ENCODE data around the gene PADI3.

PADI3 gene

DNA sequence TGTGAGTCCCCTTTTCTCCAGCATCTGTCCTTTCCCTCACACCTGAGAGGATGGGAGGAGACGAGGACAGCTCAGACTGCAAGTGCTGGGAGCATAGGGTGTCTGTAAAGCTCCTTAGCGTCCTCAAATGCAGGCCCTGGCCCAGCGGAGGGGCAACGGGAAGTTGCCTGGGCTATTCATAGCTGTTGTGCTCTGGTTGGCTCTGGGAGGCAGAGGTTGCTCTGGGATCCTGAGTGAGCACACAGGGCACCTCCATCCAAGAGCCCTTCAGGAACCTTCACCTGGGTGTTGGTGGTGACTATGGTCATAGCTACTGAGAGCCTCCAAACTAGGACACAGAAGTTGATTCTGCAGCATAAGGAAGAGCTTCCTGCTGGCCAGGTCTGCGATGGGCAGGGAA lies 41.4 kb upstream of the PADI3 start:
- H3K4me3 ChIP-seq (ENCODE audit: low read depth in 1 of 2, low read length in 2 of 2) = no peak overlapping the region
- no peak overlapping the region for H3K9ac ChIP-seq (ENCODE audit: low read depth in 1 of 2, low read length in 2 of 2)
- no peak overlapping the region for H3K27ac ChIP-seq (ENCODE audit: low read depth, low read length)
- H3K4me1 ChIP-seq (ENCODE audit: control insufficient read depth in 1 of 2, insufficient read depth in 2 of 2, low read length in 2 of 2) = peaks cover 0 to 2% of the 10 kb centered on the region in 2 donors
- H3K27me3 ChIP-seq (ENCODE audit: control insufficient read depth in 1 of 2, insufficient read depth in 2 of 2, low read length in 2 of 2) = peaks cover 3 to 7% of the 10 kb centered on the region in 2 donors
- H3K36me3 ChIP-seq (ENCODE audit: control insufficient read depth in 1 of 2, insufficient read depth in 2 of 2, low read length in 2 of 2) = no peaks in the 10 kb centered on the region
- H3K9me3 ChIP-seq (ENCODE audit: control insufficient read depth in 1 of 2, low read length in 2 of 2) = no peaks in the 10 kb centered on the region

GRCh38 chr1:17207966-17208418 lies 40.9 kb upstream of the PADI3 start:
- no peaks in the 10 kb centered on the region for H3K36me3 ChIP-seq (ENCODE audit: control insufficient read depth in 1 of 2, insufficient read depth in 2 of 2, low read length in 2 of 2)
- H3K27ac ChIP-seq (ENCODE audit: low read depth, low read length) = no peak overlapping the region
- H3K27me3 ChIP-seq (ENCODE audit: control insufficient read depth in 1 of 2, insufficient read depth in 2 of 2, low read length in 2 of 2) = peaks cover 7 to 11% of the 10 kb centered on the region in 2 donors
- peaks cover 0 to 6% of the 10 kb centered on the region in 2 donors for H3K4me1 ChIP-seq (ENCODE audit: control insufficient read depth in 1 of 2, insufficient read depth in 2 of 2, low read length in 2 of 2)
- H3K9me3 ChIP-seq (ENCODE audit: control insufficient read depth in 1 of 2, low read length in 2 of 2) = no peaks in the 10 kb centered on the region
- H3K4me3 ChIP-seq (ENCODE audit: low read depth in 1 of 2, low read length in 2 of 2) = no peak overlapping the region
- H3K9ac ChIP-seq (ENCODE audit: low read depth in 1 of 2, low read length in 2 of 2) = no peak overlapping the region

GRCh38 chr1:17208546-17208945 lies 40.4 kb upstream of the PADI3 start:
- Histone ChIP-seq H3K9ac (ENCODE audit: low read depth in 1 of 2, low read length in 2 of 2) (no peak overlapping the region), H3K27me3 (ENCODE audit: control insufficient read depth in 1 of 2, insufficient read depth in 2 of 2, low read length in 2 of 2) (peaks cover 13 to 16% of the 10 kb centered on the region in 2 donors), H3K27ac (ENCODE audit: low read depth, low read length) (no peak overlapping the region), H3K4me1 (ENCODE audit: control insufficient read depth in 1 of 2, insufficient read depth in 2 of 2, low read length in 2 of 2) (peaks cover 0 to 7% of the 10 kb centered on the region in 2 donors), H3K4me3 (ENCODE audit: low read depth in 1 of 2, low read length in 2 of 2) (no peak overlapping the region), H3K36me3 (ENCODE audit: control insufficient read depth in 1 of 2, insufficient read depth in 2 of 2, low read length in 2 of 2) (no peaks in the 10 kb centered on the region), H3K9me3 (ENCODE audit: control insufficient read depth in 1 of 2, low read length in 2 of 2) (no peaks in the 10 kb centered on the region)

DNA sequence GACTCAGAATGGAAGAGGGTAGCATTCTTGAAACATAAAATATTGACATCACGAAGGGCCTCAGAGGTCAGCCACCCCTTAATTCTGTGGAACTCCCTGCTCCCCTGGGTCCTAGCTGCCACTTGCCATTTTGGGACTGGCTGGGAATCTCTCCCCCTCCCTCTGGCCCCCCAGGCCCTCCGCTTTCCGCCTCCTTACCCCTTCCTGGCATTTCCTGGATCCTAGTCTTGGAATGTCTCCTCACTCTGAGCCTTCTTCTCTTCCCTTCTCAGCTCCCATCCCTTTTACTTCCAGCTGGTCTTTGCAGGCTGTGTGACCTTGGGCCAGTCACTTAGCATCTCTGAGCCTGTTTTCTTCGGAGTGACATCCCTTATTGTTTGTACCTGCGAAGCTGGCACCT lies 39.5 kb upstream of the PADI3 start:
- peaks cover 0 to 7% of the 10 kb centered on the region in 2 donors for H3K4me1 ChIP-seq (ENCODE audit: control insufficient read depth in 1 of 2, insufficient read depth in 2 of 2, low read length in 2 of 2)
- H3K36me3 ChIP-seq (ENCODE audit: control insufficient read depth in 1 of 2, insufficient read depth in 2 of 2, low read length in 2 of 2) = no peaks in the 10 kb centered on the region
- H3K27me3 ChIP-seq (ENCODE audit: control insufficient read depth in 1 of 2, insufficient read depth in 2 of 2, low read length in 2 of 2) = peaks cover 16 to 19% of the 10 kb centered on the region in 2 donors
- no peak overlapping the region for H3K4me3 ChIP-seq (ENCODE audit: low read depth in 1 of 2, low read length in 2 of 2)
- H3K9ac ChIP-seq (ENCODE audit: low read depth in 1 of 2, low read length in 2 of 2) = no peak overlapping the region
- H3K27ac ChIP-seq (ENCODE audit: low read depth, low read length) = no peak overlapping the region
- no peaks in the 10 kb centered on the region for H3K9me3 ChIP-seq (ENCODE audit: control insufficient read depth in 1 of 2, low read length in 2 of 2)

- Histone ChIP-seq H3K9ac (ENCODE audit: low read depth in 1 of 2, low read length in 2 of 2) (no peak overlapping the region), H3K27ac (ENCODE audit: low read depth, low read length) (no peak overlapping the region), H3K4me1 (ENCODE audit: control insufficient read depth in 1 of 2, insufficient read depth in 2 of 2, low read length in 2 of 2) (peaks cover 0 to 7% of the 10 kb centered on the region in 2 donors), H3K27me3 (ENCODE audit: control insufficient read depth in 1 of 2, insufficient read depth in 2 of 2, low read length in 2 of 2) (peaks cover 16 to 22% of the 10 kb centered on the region in 2 donors), H3K36me3 (ENCODE audit: control insufficient read depth in 1 of 2, insufficient read depth in 2 of 2, low read length in 2 of 2) (no peaks in the 10 kb centered on the region), H3K4me3 (ENCODE audit: low read depth in 1 of 2, low read length in 2 of 2) (no peak overlapping the region), H3K9me3 (ENCODE audit: control insufficient read depth in 1 of 2, low read length in 2 of 2) (no peaks in the 10 kb centered on the region)
Measured at GRCh38 chr1:17210176-17210575, 38.7 kb upstream of the PADI3 start.

GRCh38 chr1:17211377-17211776 lies 37.5 kb upstream of the PADI3 start:
- no peaks in the 10 kb centered on the region for H3K9me3 ChIP-seq (ENCODE audit: control insufficient read depth in 1 of 2, low read length in 2 of 2)
- H3K27ac ChIP-seq (ENCODE audit: low read depth, low read length) = no peak overlapping the region
- no peak overlapping the region for H3K9ac ChIP-seq (ENCODE audit: low read depth in 1 of 2, low read length in 2 of 2)
- H3K27me3 ChIP-seq (ENCODE audit: control insufficient read depth in 1 of 2, insufficient read depth in 2 of 2, low read length in 2 of 2) = peaks cover 16 to 27% of the 10 kb centered on the region in 2 donors
- H3K4me1 ChIP-seq (ENCODE audit: control insufficient read depth in 1 of 2, insufficient read depth in 2 of 2, low read length in 2 of 2) = peaks cover 0 to 7% of the 10 kb centered on the region in 2 donors
- no peaks in the 10 kb centered on the region for H3K36me3 ChIP-seq (ENCODE audit: control insufficient read depth in 1 of 2, insufficient read depth in 2 of 2, low read length in 2 of 2)
- no peak overlapping the region for H3K4me3 ChIP-seq (ENCODE audit: low read depth in 1 of 2, low read length in 2 of 2)

DNA sequence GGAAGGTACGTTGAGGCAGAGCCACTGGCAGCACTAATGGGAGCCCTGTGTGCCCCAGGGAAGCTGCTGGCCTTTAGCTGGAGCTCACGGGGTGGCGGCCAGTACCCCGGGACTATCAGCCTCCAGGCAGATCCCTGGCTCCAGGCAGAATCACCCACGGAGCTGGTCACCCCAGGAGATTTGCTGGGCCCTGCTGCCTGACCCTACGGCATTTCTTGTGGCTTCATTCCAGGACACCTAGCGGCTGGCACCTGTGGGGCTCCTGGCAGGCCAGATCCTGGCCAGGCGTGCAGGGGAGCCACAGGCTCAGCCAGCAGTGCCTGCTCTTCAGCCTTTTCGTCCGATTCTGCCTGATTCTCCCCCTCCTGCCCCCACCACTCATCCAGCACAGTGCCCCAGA lies 36.9 kb upstream of the PADI3 start:
- Histone ChIP-seq H3K4me3 (ENCODE audit: low read depth in 1 of 2, low read length in 2 of 2) (no peak overlapping the region), H3K9ac (ENCODE audit: low read depth in 1 of 2, low read length in 2 of 2) (no peak overlapping the region), H3K27ac (ENCODE audit: low read depth, low read length) (no peak overlapping the region), H3K9me3 (ENCODE audit: control insufficient read depth in 1 of 2, low read length in 2 of 2) (no peaks in the 10 kb centered on the region), H3K27me3 (ENCODE audit: control insufficient read depth in 1 of 2, insufficient read depth in 2 of 2, low read length in 2 of 2) (peaks cover 16 to 27% of the 10 kb centered on the region in 2 donors), H3K36me3 (ENCODE audit: control insufficient read depth in 1 of 2, insufficient read depth in 2 of 2, low read length in 2 of 2) (no peaks in the 10 kb centered on the region), H3K4me1 (ENCODE audit: control insufficient read depth in 1 of 2, insufficient read depth in 2 of 2, low read length in 2 of 2) (peaks cover 0 to 7% of the 10 kb centered on the region in 2 donors)

DNA sequence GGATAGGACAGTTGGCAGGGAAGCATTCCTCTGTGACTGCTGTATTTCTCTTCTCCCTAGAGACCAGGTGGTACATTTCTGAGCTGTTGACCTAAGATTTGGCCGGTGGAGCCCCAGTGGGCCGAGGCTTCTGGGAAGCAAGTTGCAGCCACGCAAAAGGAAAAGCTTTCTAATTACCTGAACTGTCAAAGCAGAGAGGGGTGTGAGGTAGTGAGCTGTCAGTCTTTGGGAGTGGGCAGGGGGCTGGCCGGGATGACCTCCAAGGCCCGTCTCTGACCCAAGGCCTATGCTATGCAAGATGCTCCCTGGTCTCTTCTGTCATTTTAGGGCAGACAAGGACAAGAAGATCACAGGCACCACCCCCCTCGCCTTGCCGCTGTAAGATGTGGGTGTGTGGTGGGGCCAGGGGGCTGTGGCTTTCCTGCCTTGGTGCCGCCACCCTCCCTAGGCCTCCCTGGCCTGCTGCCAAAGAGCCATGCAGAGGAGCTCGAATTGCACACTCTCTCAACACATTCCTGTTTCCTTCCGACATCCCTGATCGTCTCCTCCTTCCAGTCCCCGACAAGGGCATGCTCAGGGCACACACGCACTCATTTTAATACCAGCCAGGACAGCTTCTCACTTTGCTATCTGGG lies 36.3 kb upstream of the PADI3 start:
- Histone ChIP-seq H3K9me3 (ENCODE audit: control insufficient read depth in 1 of 2, low read length in 2 of 2) (no peaks in the 10 kb centered on the region), H3K27me3 (ENCODE audit: control insufficient read depth in 1 of 2, insufficient read depth in 2 of 2, low read length in 2 of 2) (peaks cover 16 to 27% of the 10 kb centered on the region in 2 donors), H3K9ac (ENCODE audit: low read depth in 1 of 2, low read length in 2 of 2) (no peak overlapping the region), H3K4me1 (ENCODE audit: control insufficient read depth in 1 of 2, insufficient read depth in 2 of 2, low read length in 2 of 2) (peaks cover 0 to 7% of the 10 kb centered on the region in 2 donors), H3K4me3 (ENCODE audit: low read depth in 1 of 2, low read length in 2 of 2) (no peak overlapping the region), H3K27ac (ENCODE audit: low read depth, low read length) (no peak overlapping the region), H3K36me3 (ENCODE audit: control insufficient read depth in 1 of 2, insufficient read depth in 2 of 2, low read length in 2 of 2) (no peaks in the 10 kb centered on the region)

- H3K4me3 ChIP-seq (ENCODE audit: low read depth in 1 of 2, low read length in 2 of 2) = no peak overlapping the region
- H3K4me1 ChIP-seq (ENCODE audit: control insufficient read depth in 1 of 2, insufficient read depth in 2 of 2, low read length in 2 of 2) = peaks cover 0 to 7% of the 10 kb centered on the region in 2 donors
- H3K9me3 ChIP-seq (ENCODE audit: control insufficient read depth in 1 of 2, low read length in 2 of 2) = no peaks in the 10 kb centered on the region
- peaks cover 16 to 27% of the 10 kb centered on the region in 2 donors for H3K27me3 ChIP-seq (ENCODE audit: control insufficient read depth in 1 of 2, insufficient read depth in 2 of 2, low read length in 2 of 2)
- no peak overlapping the region for H3K27ac ChIP-seq (ENCODE audit: low read depth, low read length)
- H3K36me3 ChIP-seq (ENCODE audit: control insufficient read depth in 1 of 2, insufficient read depth in 2 of 2, low read length in 2 of 2) = no peaks in the 10 kb centered on the region
- no peak overlapping the region for H3K9ac ChIP-seq (ENCODE audit: low read depth in 1 of 2, low read length in 2 of 2)
Measured at GRCh38 chr1:17213148-17213781, 35.6 kb upstream of the PADI3 start.

DNA sequence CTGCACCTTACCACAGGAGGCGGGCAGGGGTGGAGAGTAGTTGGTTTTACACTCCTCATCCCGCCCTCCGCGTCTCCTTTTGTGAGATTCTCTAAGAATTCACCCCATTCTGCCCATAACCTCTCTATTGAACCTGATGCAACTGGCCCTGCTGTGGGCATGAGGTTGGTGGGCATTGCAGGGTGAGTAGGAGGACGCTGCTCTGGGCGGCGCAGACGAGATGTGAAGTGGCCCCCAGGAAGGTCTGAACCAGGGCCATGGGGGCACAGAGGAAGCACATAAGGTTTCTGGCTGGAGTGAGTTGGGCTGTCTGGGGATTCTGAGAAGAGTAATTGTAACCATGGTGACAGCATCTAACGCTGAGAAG lies 35.1 kb upstream of the PADI3 start:
- peaks cover 21 to 32% of the 10 kb centered on the region in 2 donors for H3K27me3 ChIP-seq (ENCODE audit: control insufficient read depth in 1 of 2, insufficient read depth in 2 of 2, low read length in 2 of 2)
- no peak overlapping the region for H3K27ac ChIP-seq (ENCODE audit: low read depth, low read length)
- H3K36me3 ChIP-seq (ENCODE audit: control insufficient read depth in 1 of 2, insufficient read depth in 2 of 2, low read length in 2 of 2) = no peaks in the 10 kb centered on the region
- peaks cover 0 to 7% of the 10 kb centered on the region in 2 donors for H3K4me1 ChIP-seq (ENCODE audit: control insufficient read depth in 1 of 2, insufficient read depth in 2 of 2, low read length in 2 of 2)
- no peak overlapping the region for H3K9ac ChIP-seq (ENCODE audit: low read depth in 1 of 2, low read length in 2 of 2)
- no peaks in the 10 kb centered on the region for H3K9me3 ChIP-seq (ENCODE audit: control insufficient read depth in 1 of 2, low read length in 2 of 2)
- no peak overlapping the region for H3K4me3 ChIP-seq (ENCODE audit: low read depth in 1 of 2, low read length in 2 of 2)
